HepG2 (cell line): ENCODE measurements around the gene NCS1. TPM values are rescaled to one million over a fixed set of nuclear protein-coding genes. Genes with fewer than 3 reads are reported as not detected.

Experiments used
- ATAC-seq: fragments of 200-7000 bp; cut with Tn5 transposase; 3 replicates; pipeline ENCODE4 v1.9.1; 2020; ENCODE audit warnings: mild to moderate bottlenecking, moderate library complexity
- BruUV-seq: library from RNA; stranded (reverse); fragments of 400-500 nt; replicated peaks from 2 replicates; lab custom pipeline; 2021; lab: Mats Ljungman, UMichigan
- CTCF ChIA-PET: fragments of 300-600 bp; formaldehyde crosslinking; extraction: SDS; loops from one replicate; lab custom pipeline; 2021; ENCODE audit warnings: low total read pairs, inconsistent platforms, low intra/inter-chr PET ratio; lab: Yijun Ruan, JAX
- POLR2A ChIA-PET: fragments of 350-600 bp; sonication (Branson Sonifier 250); formaldehyde crosslinking; loops from one replicate; lab custom pipeline; 2020; ENCODE audit warnings: antibody characterized with exemption, inconsistent platforms; lab: Yijun Ruan, JAX
- DNase-seq: peaks from one replicate; pipeline ENCODE4 v3.0.0-alpha.2; 2015; ENCODE audit warnings: low spot score
- FAIRE-seq: peaks from 3 replicates; lab custom pipeline; 2011; peaks lifted over from hg19 to GRCh38; lab: Jason Lieb, UNC
- H2AFZ ChIP-seq: one replicate; pipeline ENCODE4 v1.6.1; 2011; ENCODE audit warnings: low read length, inconsistent platforms
- H3K27ac ChIP-seq: fragments of 300-600 bp; 3 replicates; pipeline ENCODE4 v1.8.0; 2011; ENCODE audit warnings: mixed run types, mild to moderate bottlenecking, mixed read lengths, low read length, inconsistent platforms; ENCODE audit not compliant: insufficient read depth; ENCODE audit errors: extremely low read length
- H3K27me3 ChIP-seq, 2 experiments: fragments of 200-600 bp in 1 of 2; 2 replicates in 1 of 2; 3 replicates in 1 of 2; pipeline versions ENCODE4 v1.6.0 to v1.8.0; 2011; ENCODE audit warnings: low read length in 2 of 2, mild to moderate bottlenecking in 2 of 2, moderate library complexity in 2 of 2, inconsistent platforms in 1 of 2; ENCODE audit not compliant: insufficient read depth in 2 of 2, control insufficient read depth in 1 of 2
- H3K36me3 ChIP-seq, 2 experiments: fragments of 200-600 bp in 1 of 2; replicated peaks in 1 of 2; 2 replicates in 1 of 2; 3 replicates in 1 of 2; pipeline versions ENCODE4 v1.5.1 to v1.8.0; 2011; ENCODE audit warnings: low read length in 2 of 2, inconsistent platforms in 1 of 2; ENCODE audit not compliant: insufficient read depth in 2 of 2, control insufficient read depth in 1 of 2
- H3K4me1 ChIP-seq: 2 replicates; pipeline ENCODE4 v1.5.1; 2012; ENCODE audit warnings: low read length, inconsistent platforms; ENCODE audit not compliant: insufficient read depth
- H3K4me2 ChIP-seq: 2 replicates; pipeline ENCODE4 v1.6.0; 2011; ENCODE audit warnings: low read depth, low read length, inconsistent platforms
- H3K4me3 ChIP-seq, 3 experiments: fragments of 200-600 bp in 1 of 3; sonication (generic), shearing (Covaris generic) in 1 of 3; replicated peaks in 1 of 3; 2 replicates each; pipeline ENCODE4 v1.5.1; 2011 to 2016; ENCODE audit warnings: low read length in 3 of 3, inconsistent platforms in 2 of 3, low read depth in 2 of 3, mild to moderate bottlenecking in 2 of 3, control low read depth in 1 of 3, mixed read lengths in 1 of 3; ENCODE audit not compliant: insufficient read depth in 1 of 3
- H3K79me2 ChIP-seq: one replicate; pipeline ENCODE4 v1.6.1; 2011; ENCODE audit warnings: low read length, inconsistent platforms; ENCODE audit not compliant: insufficient read depth
- H3K9ac ChIP-seq: 2 replicates; pipeline ENCODE4 v1.6.0; 2011; ENCODE audit warnings: mild to moderate bottlenecking, low read depth, low read length, inconsistent platforms; ENCODE audit not compliant: insufficient read depth
- H3K9me3 ChIP-seq: 2 replicates; pipeline ENCODE4 v1.5.1; 2012; ENCODE audit warnings: mild to moderate bottlenecking, low read length
- H4K20me1 ChIP-seq: 2 replicates; pipeline ENCODE4 v1.6.0; 2011; ENCODE audit warnings: inconsistent platforms, mild to moderate bottlenecking, low read length, moderate library complexity; ENCODE audit not compliant: insufficient read depth
- ATF1 ChIP-seq: IDR thresholded peaks from 2 replicates; pipeline ENCODE4 v1.6.1; 2016; ENCODE audit warnings: mild to moderate bottlenecking, control low read depth
- CENPX ChIP-seq: sonication (generic); formaldehyde crosslinking; IDR thresholded peaks from 2 replicates; pipeline ENCODE4 v1.9.0; 2021; ENCODE audit warnings: mild to moderate bottlenecking, missing genetic modification reagents, moderate library complexity
- GATAD2A ChIP-seq: IDR thresholded peaks from 2 replicates; pipeline ENCODE4 v1.6.1; 2016
- HMG20B ChIP-seq: conservative IDR thresholded peaks from 2 replicates; pipeline ENCODE4 v1.6.1; 2016; ENCODE audit warnings: missing genetic modification reagents, missing compliant biosample characterization
- IKZF1 ChIP-seq: fragments of 450-650 bp; IDR thresholded peaks from 2 replicates; pipeline ENCODE4 v1.7.1; 2016
- IRX3 ChIP-seq: sonication (generic); formaldehyde crosslinking; IDR thresholded peaks from 2 replicates; pipeline ENCODE4 v1.8.1; 2023; ENCODE audit warnings: mild to moderate bottlenecking, low read depth, missing genetic modification reagents, borderline replicate concordance
- MTF1 ChIP-seq: sonication (generic); formaldehyde crosslinking; IDR thresholded peaks from 2 replicates; pipeline ENCODE4 v1.5.0; 2020; ENCODE audit warnings: missing genetic modification reagents
- SMAD9 ChIP-seq: sonication (generic); formaldehyde crosslinking; IDR thresholded peaks from 2 replicates; pipeline ENCODE4 v1.5.1; 2020; ENCODE audit warnings: mild to moderate bottlenecking, missing genetic modification reagents
- SNAPC2 ChIP-seq: sonication (generic); formaldehyde crosslinking; IDR thresholded peaks from 2 replicates; pipeline ENCODE4 v1.8.1; 2022; ENCODE audit warnings: mild to moderate bottlenecking, missing genetic modification reagents
- SP140L ChIP-seq: sonication (generic); formaldehyde crosslinking; IDR thresholded peaks from 2 replicates; pipeline ENCODE4 v1.4.0; 2020; ENCODE audit warnings: missing genetic modification reagents, borderline replicate concordance
- YY1 ChIP-seq: IDR thresholded peaks from 2 replicates; pipeline ENCODE4 v1.6.1; 2011; ENCODE audit warnings: low read length, low read depth, moderate library complexity, mild to moderate bottlenecking; ENCODE audit not compliant: insufficient read depth, insufficient replicate concordance
- ZNF337 ChIP-seq: sonication (generic); formaldehyde crosslinking; IDR thresholded peaks from 2 replicates; pipeline ENCODE4 v1.5.1; 2020; ENCODE audit warnings: missing genetic modification reagents, low read depth, mild to moderate bottlenecking, borderline replicate concordance
- ZNF382 ChIP-seq: sonication (generic); formaldehyde crosslinking; IDR thresholded peaks from 2 replicates; pipeline ENCODE4 v1.5.0; 2020; ENCODE audit warnings: missing genetic modification reagents, mild to moderate bottlenecking, borderline replicate concordance
- ZNF562 ChIP-seq: sonication (generic); formaldehyde crosslinking; IDR thresholded peaks from 2 replicates; pipeline ENCODE4 v1.8.0; 2022; ENCODE audit warnings: missing genetic modification reagents, borderline replicate concordance
- WGBS: methylation state at CpG from one replicate; pipeline ENCODE4 v1.1.6; 2017; ENCODE audit warnings: low lambda C conversion rate; 5-methylcytosine and 5-hydroxymethylcytosine counted together
- in situ Hi-C: cut with HindIII; loops from 2 replicates; pipeline ENCODE4 v1.10.0; 2017; ENCODE audit warnings: low pct_unique_long_range_greater_than_20kb; ENCODE audit not compliant: extremely low pct_ligation_motif_present
- intact Hi-C: fragments of 100-400 bp; cut with micrococcal nuclease; formaldehyde crosslinking; loops from one replicate; pipeline ENCODE4 v1.10.0; 2022; ENCODE audit not compliant: unreplicated experiment
- polyA plus RNA-seq, 8 experiments: library from polyadenylated mRNA; depleted of rRNA in 3 of 8; stranded (reverse) in 7 of 8; unstranded in 1 of 8; fragments of >200 nt; fragmentation: Illumina TruSeq in 4 of 8; extraction: Trizol in 4 of 8; gene quantifications; 2 replicates each; pipeline versions ENCODE4 v1.2.1 to v1.2.3, GENCODE V29; 2011 to 2016; ENCODE audit warnings: low read depth in 4 of 8, missing spikeins in 1 of 8, mixed read lengths in 1 of 8; ENCODE audit not compliant: insufficient read depth in 1 of 8
- total RNA-seq, 5 experiments: library from RNA; depleted of rRNA; stranded (reverse); fragments of >200 nt; fragmentation: Illumina TruSeq; extraction: Trizol; gene quantifications; 2 replicates each; pipeline ENCODE4 v1.2.3, GENCODE V29; 2016; ENCODE audit warnings: low read depth in 1 of 5
- TF ChIP-seq, protein P1 (sequence below): sonication (generic); formaldehyde crosslinking; IDR thresholded peaks from 2 replicates; pipeline ENCODE4 v1.8.1; 2023; ENCODE audit warnings: mild to moderate bottlenecking, moderate library complexity, missing genetic modification reagents
- TF ChIP-seq, protein P2 (sequence below): sonication (generic); formaldehyde crosslinking; conservative IDR thresholded peaks from 2 replicates; pipeline ENCODE4 v1.4.0; 2020; ENCODE audit warnings: missing genetic modification reagents

The NCS1 gene
- total and polyA plus RNA-seq, 2 of the 13 experiments (the other 11 are each of a cell fraction or from before 2014, with no cell fraction given), result 4.7 to 6.1 TPM

GRCh38 chr9:130195638-130196037 is 23.4 kb downstream of the NCS1 start:
- no peak for TF ChIP-seq YY1
- TF ChIP-seq IRX3 (CRISPR knock-in tag), result no peak
- no peak for TF ChIP-seq SP140L
- TF ChIP-seq SMAD9 (CRISPR knock-in tag), result no peak
- TF ChIP-seq ZNF337 (CRISPR knock-in tag), result no peak
- no peak for TF ChIP-seq IKZF1
- TF ChIP-seq GATAD2A (CRISPR knock-in tag), result no peak
- TF ChIP-seq SNAPC2 (CRISPR knock-in tag), result no peak
- TF ChIP-seq ATF1 (CRISPR knock-in tag), result no peak
- Histone ChIP-seq H3K9ac (no peak overlapping the region), H3K9me3 (no peaks in the 10 kb centered on the region), H2AFZ (no peak overlapping the region), H3K79me2 (no peaks in the 10 kb centered on the region), H3K4me1 (peaks cover 26% of the 10 kb centered on the region), H3K36me3 (no peaks in the 10 kb centered on the region), H3K27me3 (no peaks in the 10 kb centered on the region), H4K20me1 (no peaks in the 10 kb centered on the region), H3K4me2 (no peak overlapping the region), H3K4me3 (no peak overlapping the region), H3K27ac (no peak overlapping the region)
- WGBS, result 89% methylated on average over 11 of the region's 15 CpGs
- FAIRE-seq, result no peak
- BruUV-seq, result no TSS peak
- CTCF ChIA-PET, result no interaction called here
- no peak for ATAC-seq
- intact Hi-C loops, result no loop called here
- in situ Hi-C loops, result no loop called here
- POLR2A ChIA-PET, result no interaction called here
- no peak for DNase-seq

GRCh38 chr9:130196643-130197042 is 24.4 kb downstream of the NCS1 start:
- WGBS, result 56% methylated on average over 5 of the region's 5 CpGs
- no peaks in the 10 kb centered on the region for H3K27me3 ChIP-seq
- H3K4me2 ChIP-seq, result no peak overlapping the region
- H3K27ac ChIP-seq, result no peak overlapping the region
- H3K9ac ChIP-seq, result no peak overlapping the region
- peaks cover 36% of the 10 kb centered on the region for H3K4me1 ChIP-seq
- in situ Hi-C loops, result no loop called here
- FAIRE-seq, result no peak
- intact Hi-C loops, result no loop called here
- no peaks in the 10 kb centered on the region for H3K79me2 ChIP-seq
- H2AFZ ChIP-seq, result no peak overlapping the region
- ChIA-PET CTCF (no interaction called here), POLR2A (no interaction called here)
- no TSS peak for BruUV-seq
- H3K9me3 ChIP-seq, result no peaks in the 10 kb centered on the region
- no peaks in the 10 kb centered on the region for H3K36me3 ChIP-seq
- no peaks in the 10 kb centered on the region for H4K20me1 ChIP-seq
- no peak for ATAC-seq
- no peak for DNase-seq
- H3K4me3 ChIP-seq, result no peak overlapping the region
- TF ChIP-seq, protein P1, sequence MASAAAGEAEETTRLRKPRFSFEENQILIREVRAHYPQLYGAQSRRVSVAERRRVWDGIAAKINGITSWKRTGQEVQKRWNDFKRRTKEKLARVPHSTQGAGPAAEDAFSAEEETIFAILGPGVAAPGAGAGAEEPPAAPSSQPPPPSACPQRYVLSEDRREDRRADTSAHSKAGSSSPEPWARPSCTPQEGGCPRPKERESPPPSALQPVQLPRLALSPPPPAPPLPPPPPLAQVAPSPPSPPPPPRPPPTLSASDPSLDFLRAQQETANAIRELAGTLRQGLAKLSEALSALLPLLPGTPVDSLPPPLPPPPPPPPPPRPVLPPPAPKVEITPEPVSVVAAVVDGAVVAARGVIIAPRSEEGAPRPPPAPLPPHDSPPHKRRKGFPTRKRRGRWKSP, result no peak
- TF ChIP-seq, protein P2, sequence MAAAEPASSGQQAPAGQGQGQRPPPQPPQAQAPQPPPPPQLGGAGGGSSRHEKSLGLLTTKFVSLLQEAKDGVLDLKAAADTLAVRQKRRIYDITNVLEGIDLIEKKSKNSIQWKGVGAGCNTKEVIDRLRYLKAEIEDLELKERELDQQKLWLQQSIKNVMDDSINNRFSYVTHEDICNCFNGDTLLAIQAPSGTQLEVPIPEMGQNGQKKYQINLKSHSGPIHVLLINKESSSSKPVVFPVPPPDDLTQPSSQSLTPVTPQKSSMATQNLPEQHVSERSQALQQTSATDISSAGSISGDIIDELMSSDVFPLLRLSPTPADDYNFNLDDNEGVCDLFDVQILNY (CRISPR knock-in tag), result no peak
- TF ChIP-seq MTF1 (CRISPR knock-in tag) (no peak), ZNF562 (CRISPR knock-in tag) (no peak), IRX3 (CRISPR knock-in tag) (no peak), ZNF382 (no peak), CENPX (no peak), HMG20B (CRISPR knock-in tag) (no peak)
- TF ChIP-seq, all 625 proteins: peak for 0
